ENCODE results near the gene TMBIM1. TPM values are rescaled to one million over a fixed set of nuclear protein-coding genes. Genes with fewer than 3 reads are reported as not detected.
"Not testable (repeated sequence)": the region's sequence is repeated elsewhere in the genome, so short reads cannot be mapped to it uniquely, and the experiment has no call there.

The TMBIM1 gene
- total and polyA plus RNA-seq, 8 donors: 56.6 to 196 (median 159) TPM

DNA sequence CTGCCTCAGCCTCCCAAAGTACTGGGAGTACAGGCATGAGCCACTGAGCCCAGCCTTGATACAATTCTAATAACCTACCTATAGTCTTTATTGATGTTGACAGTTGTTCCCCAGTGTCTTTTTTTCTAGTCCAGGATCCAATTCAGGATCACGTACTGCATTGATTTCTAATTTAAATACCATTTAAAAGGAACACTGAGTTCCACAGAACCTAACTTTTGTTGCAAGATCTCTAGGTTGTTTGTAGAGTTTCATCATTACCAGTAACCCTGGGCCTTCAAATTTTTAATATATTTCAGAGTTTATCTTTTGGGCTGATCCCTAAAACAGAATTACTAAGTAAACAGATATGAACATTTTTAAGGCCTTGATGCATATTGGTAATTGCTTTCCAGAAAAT, 21.1 kb upstream of the TMBIM1 start:
- Histone ChIP-seq H3K4me1 (peaks cover 0 to 21% (median 0%) of the 10 kb centered on the region in 3 donors), H3K36me3 (no peaks in the 10 kb centered on the region), H3K27ac (peak overlapping the region in 2 of 4 donors; percentile 37 to 41), H3K9me3 (no peaks in the 10 kb centered on the region), H3K27me3 (no peaks in the 10 kb centered on the region), H3K4me3 (no peak overlapping the region)
- no peak for FAIRE-seq
- WGBS, 2 donors: 67 to 72% methylated on average over 1 of the region's 1 CpG
- DNase-seq: no peak
- ATAC-seq: no peak
- intact Hi-C loops (cut with DNase I): no loop called here
- TF ChIP-seq, protein P1, sequence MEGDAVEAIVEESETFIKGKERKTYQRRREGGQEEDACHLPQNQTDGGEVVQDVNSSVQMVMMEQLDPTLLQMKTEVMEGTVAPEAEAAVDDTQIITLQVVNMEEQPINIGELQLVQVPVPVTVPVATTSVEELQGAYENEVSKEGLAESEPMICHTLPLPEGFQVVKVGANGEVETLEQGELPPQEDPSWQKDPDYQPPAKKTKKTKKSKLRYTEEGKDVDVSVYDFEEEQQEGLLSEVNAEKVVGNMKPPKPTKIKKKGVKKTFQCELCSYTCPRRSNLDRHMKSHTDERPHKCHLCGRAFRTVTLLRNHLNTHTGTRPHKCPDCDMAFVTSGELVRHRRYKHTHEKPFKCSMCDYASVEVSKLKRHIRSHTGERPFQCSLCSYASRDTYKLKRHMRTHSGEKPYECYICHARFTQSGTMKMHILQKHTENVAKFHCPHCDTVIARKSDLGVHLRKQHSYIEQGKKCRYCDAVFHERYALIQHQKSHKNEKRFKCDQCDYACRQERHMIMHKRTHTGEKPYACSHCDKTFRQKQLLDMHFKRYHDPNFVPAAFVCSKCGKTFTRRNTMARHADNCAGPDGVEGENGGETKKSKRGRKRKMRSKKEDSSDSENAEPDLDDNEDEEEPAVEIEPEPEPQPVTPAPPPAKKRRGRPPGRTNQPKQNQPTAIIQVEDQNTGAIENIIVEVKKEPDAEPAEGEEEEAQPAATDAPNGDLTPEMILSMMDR (IDR thresholded peaks at IDR 0.05): no peak

DNA sequence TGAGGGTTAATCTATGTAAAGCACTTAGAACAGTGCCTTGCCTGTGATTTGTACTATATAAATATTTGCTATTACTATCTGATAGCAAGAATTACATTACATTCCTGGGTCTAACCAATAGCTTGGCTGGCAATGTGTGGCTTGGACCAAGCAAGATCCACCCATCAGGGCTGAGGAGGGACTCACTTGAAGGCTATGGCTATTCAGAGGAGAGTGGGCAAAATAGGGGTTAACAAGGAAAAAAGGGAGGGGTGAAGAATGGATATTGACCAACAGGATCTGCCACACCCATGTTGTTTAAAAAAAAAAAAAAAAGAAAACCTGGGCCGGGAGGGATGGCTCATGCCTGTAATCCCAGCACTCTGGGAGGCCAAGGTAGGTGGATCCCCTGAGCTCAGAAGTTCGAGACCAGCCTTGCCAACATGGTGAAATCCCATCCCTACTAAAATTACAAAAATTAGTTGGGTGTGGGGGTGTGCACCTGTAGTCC, 20.0 kb upstream of the TMBIM1 start:
- Histone ChIP-seq H3K4me3 (no peak overlapping the region), H3K9me3 (no peaks in the 10 kb centered on the region), H3K36me3 (no peaks in the 10 kb centered on the region), H3K27ac (peak overlapping the region in 2 of 4 donors; percentile 37 to 41), H3K27me3 (no peaks in the 10 kb centered on the region), H3K4me1 (peaks cover 0 to 21% (median 0%) of the 10 kb centered on the region in 3 donors)
- 32 to 39% methylated on average over 2 of the region's 2 CpGs for WGBS, 2 donors
- DNase-seq (no peak), ATAC-seq (peak; percentile 53 to 84 (median 75)), FAIRE-seq (no peak)
- TF ChIP-seq, protein P1 (IDR thresholded peaks at IDR 0.05): no peak
- intact Hi-C loops (cut with DNase I): no loop called here

DNA sequence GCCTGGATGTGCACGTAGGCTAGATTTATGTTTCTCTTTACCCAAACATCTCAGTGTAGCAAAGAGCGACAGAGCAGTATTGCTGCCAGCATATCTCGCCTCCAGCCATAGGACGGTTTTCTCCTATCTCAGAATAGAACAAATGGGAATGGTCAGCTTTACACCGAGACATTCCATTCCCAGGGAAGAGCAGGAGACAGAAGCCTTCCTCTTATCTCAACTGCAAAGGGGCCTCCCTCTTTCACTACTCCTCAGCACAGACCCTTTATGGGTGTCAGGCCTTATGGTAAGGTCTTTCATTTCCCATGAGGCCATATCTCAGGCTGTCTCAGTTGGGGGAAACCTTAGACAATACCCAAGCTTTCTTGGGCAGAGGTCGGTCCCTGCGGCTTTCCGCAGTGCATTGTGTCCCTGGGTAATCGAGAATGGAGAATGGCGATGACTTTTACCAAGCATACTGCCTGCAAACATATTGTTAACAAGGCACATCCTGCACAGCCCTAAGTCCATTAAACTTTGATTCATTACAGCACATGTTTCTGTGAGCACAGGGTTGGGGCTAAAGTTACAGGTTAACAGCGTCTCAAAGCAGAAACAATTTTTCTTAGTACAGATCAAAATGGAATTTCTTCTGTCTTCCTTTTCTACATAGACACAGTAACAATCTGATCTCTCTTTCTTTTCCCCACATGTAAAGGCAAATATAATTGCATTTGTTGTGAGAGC, 19.4 kb upstream of the TMBIM1 start:
- H3K4me3 ChIP-seq; H3K27me3 ChIP-seq; intact Hi-C loops (cut with DNase I); DNase-seq; H3K36me3 ChIP-seq; FAIRE-seq; H3K9me3 ChIP-seq: not testable (repeated sequence)
- Histone ChIP-seq H3K27ac (peak overlapping the region in 2 of 4 donors; percentile 37 to 41), H3K4me1 (peaks cover 0 to 21% (median 0%) of the 10 kb centered on the region in 3 donors)
- peak in 3 of 4 donors; percentile 10 to 25 (median 17) for ATAC-seq
- WGBS, 2 donors: 42 to 44% methylated on average over 10 to 11 of the region's 11 CpGs

DNA sequence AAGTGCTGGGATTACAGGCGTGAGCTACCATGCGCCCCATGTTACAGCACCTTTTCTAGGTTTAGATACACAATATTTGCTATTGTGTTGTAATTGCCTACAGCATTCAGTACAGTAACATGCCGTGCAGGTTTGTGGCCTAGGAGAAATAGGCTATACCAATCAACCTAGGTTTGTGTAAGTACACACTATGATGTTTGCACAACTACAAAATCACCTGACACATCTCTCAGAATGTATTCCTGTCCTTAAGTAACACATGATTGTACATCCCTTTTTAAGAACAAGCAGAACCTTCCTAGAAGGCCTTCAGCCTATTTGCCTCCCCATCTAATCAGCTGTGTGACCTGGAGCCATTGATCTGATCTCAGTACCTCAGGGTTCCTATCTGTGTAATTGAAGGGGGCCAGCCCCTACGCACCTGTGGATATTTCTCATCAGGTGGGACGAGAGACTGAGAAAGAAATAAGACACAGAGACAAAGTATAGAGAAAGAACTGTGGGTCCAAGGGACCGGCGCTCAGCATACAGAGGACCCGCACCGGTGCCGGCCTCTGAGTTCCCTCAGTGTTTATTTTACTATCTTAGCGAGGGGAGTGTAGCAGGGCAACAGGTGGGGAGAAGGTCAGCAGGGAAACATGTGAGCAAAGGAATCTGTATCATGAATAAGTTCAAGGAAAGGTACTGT, 18.7 kb upstream of the TMBIM1 start:
- no peak for DNase-seq
- Histone ChIP-seq H3K9me3 (no peaks in the 10 kb centered on the region), H3K27ac (peak overlapping the region in 3 of 4 donors; percentile 18 to 20 (median 19)), H3K4me3 (no peak overlapping the region), H3K36me3 (no peaks in the 10 kb centered on the region), H3K4me1 (peaks cover 0 to 21% (median 0%) of the 10 kb centered on the region in 3 donors), H3K27me3 (no peaks in the 10 kb centered on the region)
- 38 to 39% methylated on average over 11 of the region's 11 CpGs for WGBS, 2 donors
- intact Hi-C loops (cut with DNase I): no loop called here
- peak; percentile 27 to 69 (median 51) for ATAC-seq
- TF ChIP-seq, protein P1 (IDR thresholded peaks at IDR 0.05): no peak
- FAIRE-seq: no peak

DNA sequence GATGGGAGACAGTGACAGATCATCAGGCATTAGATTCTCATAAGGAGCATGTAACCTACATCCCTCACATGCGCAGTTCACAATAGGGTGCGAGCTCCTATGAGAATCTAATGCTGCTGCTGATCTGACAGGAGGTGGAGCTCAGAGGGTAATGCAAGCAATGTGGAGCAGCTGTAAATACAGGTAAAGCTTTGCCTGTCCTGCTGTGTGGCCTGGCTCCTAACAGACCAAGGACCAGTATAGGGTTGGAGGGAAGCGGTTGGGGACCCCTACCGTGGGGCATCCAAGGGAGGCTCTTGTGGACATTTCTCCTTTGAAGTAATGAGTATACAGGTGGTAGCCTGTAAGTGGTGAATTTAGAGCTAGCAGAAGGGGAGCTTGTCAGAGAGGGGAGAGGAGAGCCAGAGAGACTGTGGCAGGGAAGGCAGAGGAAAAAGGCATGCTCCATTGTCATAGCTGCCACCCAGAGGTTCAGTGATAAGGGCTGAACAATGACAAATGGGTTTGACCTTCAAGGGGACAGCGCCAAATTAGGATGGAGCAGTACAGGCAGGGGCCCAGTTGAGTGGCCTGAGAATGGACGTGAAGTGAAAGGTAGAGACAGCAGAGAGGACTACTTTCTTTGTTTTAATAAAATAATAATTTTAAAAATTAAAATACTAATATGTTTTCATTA, 15.2 kb upstream of the TMBIM1 start:
- H3K27me3 ChIP-seq: no peaks in the 10 kb centered on the region
- DNase-seq: no peak
- H3K36me3 ChIP-seq: no peaks in the 10 kb centered on the region
- no peak for ATAC-seq
- no peak overlapping the region for H3K27ac ChIP-seq
- intact Hi-C loops (cut with DNase I): no loop called here
- 77 to 80% methylated on average over 6 of the region's 6 CpGs for WGBS, 2 donors
- H3K9me3 ChIP-seq: no peaks in the 10 kb centered on the region
- TF ChIP-seq, protein P1 (IDR thresholded peaks at IDR 0.05): no peak
- no peak for FAIRE-seq
- H3K4me1 ChIP-seq: peaks cover 0 to 13% (median 0%) of the 10 kb centered on the region in 3 donors
- no peak overlapping the region for H3K4me3 ChIP-seq
